ENCODE data around the gene PMEPA1.

Gene PMEPA1

DNA sequence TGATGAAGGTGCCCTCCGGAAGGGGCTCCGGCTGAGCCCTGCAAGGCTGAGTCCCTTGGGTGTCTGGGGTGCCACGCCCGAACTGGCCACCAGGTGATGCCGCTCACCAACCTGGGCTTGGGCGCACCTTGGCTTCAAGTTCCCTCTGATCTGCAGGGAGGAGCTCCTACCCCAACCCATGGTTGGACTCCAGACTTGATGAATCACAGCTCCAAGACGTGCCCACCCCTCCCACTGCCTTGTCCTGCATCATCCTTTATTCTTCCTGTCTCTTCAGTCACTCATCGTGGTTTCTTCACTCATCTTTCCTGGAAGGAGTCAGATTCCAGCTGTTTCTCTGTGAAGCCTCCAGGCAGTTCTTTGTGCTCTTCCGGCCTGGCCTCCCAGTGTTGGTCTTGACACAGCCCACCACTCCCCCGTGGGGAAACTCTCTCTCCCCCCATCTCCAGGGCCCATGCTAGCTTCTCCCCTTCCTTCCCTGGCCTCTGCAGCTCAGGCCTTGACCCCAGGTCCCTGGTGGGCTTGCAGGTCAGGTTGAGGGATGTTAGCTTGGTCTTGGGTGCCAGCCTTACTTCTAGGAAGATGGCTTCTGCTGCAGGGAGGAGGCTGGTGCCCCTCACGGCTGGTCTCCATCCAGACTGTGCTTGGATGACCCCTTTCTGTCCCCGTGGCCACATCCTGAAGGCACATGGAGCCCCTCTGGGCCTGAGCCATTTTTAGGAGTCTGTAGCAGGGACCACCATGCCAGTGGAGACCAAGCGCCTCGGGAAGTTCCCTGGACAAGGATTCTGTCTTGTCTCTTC lies 87.0 kb downstream of the PMEPA1 start:
- peak; percentile 74 for DNase-seq
- no peaks in the 10 kb centered on the region for H3K36me3 Mint-ChIP-seq (ENCODE audit: low read depth)

GRCh38 chr20:57622201-57622570 lies 87.6 kb downstream of the PMEPA1 start:
- DNase-seq = no peak
- H3K4me1 Mint-ChIP-seq = peaks cover 8% of the 10 kb centered on the region
- H3K27ac Mint-ChIP-seq = no peak overlapping the region
- H3K27me3 Mint-ChIP-seq (ENCODE audit: low read depth, poor library complexity) = peaks cover 46% of the 10 kb centered on the region
- no peak for TF ChIP-seq CTCF (IDR thresholded peaks at IDR 0.05)
- no peaks in the 10 kb centered on the region for H3K36me3 Mint-ChIP-seq (ENCODE audit: low read depth)
- peaks cover 25% of the 10 kb centered on the region for H3K9me3 Mint-ChIP-seq
- no peak overlapping the region for H3K4me3 Mint-ChIP-seq

More for the DNA sequence above, 87.0 kb downstream of the PMEPA1 start:
- Mint-ChIP-seq H3K9me3 (peaks cover 25% of the 10 kb centered on the region), H3K4me1 (peaks cover 8% of the 10 kb centered on the region), H3K27ac (no peak overlapping the region), H3K4me3 (no peak overlapping the region), H3K27me3 (ENCODE audit: low read depth, poor library complexity) (peaks cover 40% of the 10 kb centered on the region)
- TF ChIP-seq CTCF (IDR thresholded peaks at IDR 0.05) = peak; percentile 76

- no peak overlapping the region for H3K27ac Mint-ChIP-seq
- H3K9me3 Mint-ChIP-seq = peaks cover 25% of the 10 kb centered on the region
- H3K4me1 Mint-ChIP-seq = peaks cover 8% of the 10 kb centered on the region
- no peak for DNase-seq
- peaks cover 52% of the 10 kb centered on the region for H3K27me3 Mint-ChIP-seq (ENCODE audit: low read depth, poor library complexity)
- H3K4me3 Mint-ChIP-seq = no peak overlapping the region
- TF ChIP-seq CTCF (IDR thresholded peaks at IDR 0.05) = no peak
- no peaks in the 10 kb centered on the region for H3K36me3 Mint-ChIP-seq (ENCODE audit: low read depth)
Measured at GRCh38 chr20:57621421-57622200, 88.2 kb downstream of the PMEPA1 start.

DNA sequence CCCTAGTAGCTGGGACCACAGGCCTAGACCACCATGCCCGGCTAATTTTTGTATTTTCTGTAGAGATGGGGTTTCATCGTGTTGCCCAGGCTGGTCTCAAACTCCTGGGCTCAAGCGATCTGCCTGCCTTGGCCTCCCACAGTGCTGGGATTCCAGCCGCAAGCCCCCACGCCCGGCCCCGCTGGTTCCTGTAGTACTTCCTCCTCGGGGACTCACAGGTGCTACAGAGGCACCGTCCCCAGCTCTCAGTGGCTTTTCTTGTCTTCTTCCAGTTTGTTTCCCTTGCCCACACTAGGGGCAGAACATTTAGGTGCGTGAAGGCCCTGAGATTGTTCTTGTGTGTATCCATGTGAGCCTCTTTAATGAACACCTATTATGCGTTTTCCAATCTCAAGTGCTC lies 88.8 kb downstream of the PMEPA1 start:
- no peak for DNase-seq
- no peak overlapping the region for H3K4me3 Mint-ChIP-seq
- no peaks in the 10 kb centered on the region for H3K36me3 Mint-ChIP-seq (ENCODE audit: low read depth)
- peaks cover 56% of the 10 kb centered on the region for H3K27me3 Mint-ChIP-seq (ENCODE audit: low read depth, poor library complexity)
- H3K9me3 Mint-ChIP-seq = peaks cover 22% of the 10 kb centered on the region
- TF ChIP-seq CTCF (IDR thresholded peaks at IDR 0.05) = no peak
- no peak overlapping the region for H3K27ac Mint-ChIP-seq
- peaks cover 8% of the 10 kb centered on the region for H3K4me1 Mint-ChIP-seq

- Mint-ChIP-seq H3K36me3 (ENCODE audit: low read depth) (no peaks in the 10 kb centered on the region), H3K27me3 (ENCODE audit: low read depth, poor library complexity) (peaks cover 61% of the 10 kb centered on the region), H3K27ac (no peak within 1 kb of the TSS), H3K4me1 (peaks cover 8% of the 10 kb centered on the region), H3K9me3 (peaks cover 19% of the 10 kb centered on the region), H3K4me3 (no peak within 1 kb of the TSS)
- no peak for TF ChIP-seq CTCF (IDR thresholded peaks at IDR 0.05)
- no peak for DNase-seq
Measured at GRCh38 chr20:57620274-57620990, 89.4 kb downstream of the PMEPA1 start, which contains the start of gene ZBP1. ZBP1 (minus strand) TSS chr20:57620426; CDS start chr20:57620295, 131 bp downstream.
